Glutamatergic neuron (in vitro differentiated cells): ENCODE data around the gene LDLR. TPM values are rescaled to one million over a fixed set of nuclear protein-coding genes. Genes with fewer than 3 reads are reported as not detected.
"Not testable (repeated sequence)": the region's sequence is repeated elsewhere in the genome, so short reads cannot be mapped to it uniquely, and the experiment has no call there.

Experiments
- DNase-seq: peaks from one replicate; pipeline ENCODE4 v3.0.0; 2022
- H3K27ac Mint-ChIP-seq: one replicate; pipeline ENCODE4 v1.8.0; 2020; ENCODE audit warnings: mild to moderate bottlenecking, mixed read lengths, inconsistent platforms; ENCODE audit not compliant: unreplicated experiment
- H3K27me3 Mint-ChIP-seq: one replicate; pipeline ENCODE4 v1.8.0; 2020; ENCODE audit warnings: mild to moderate bottlenecking, moderate library complexity, mixed read lengths, inconsistent platforms; ENCODE audit not compliant: unreplicated experiment
- H3K36me3 Mint-ChIP-seq: one replicate; pipeline ENCODE4 v1.8.0; 2020; ENCODE audit warnings: mild to moderate bottlenecking, mixed read lengths, inconsistent platforms; ENCODE audit not compliant: unreplicated experiment
- H3K4me1 Mint-ChIP-seq: one replicate; pipeline ENCODE4 v1.8.0; 2020; ENCODE audit warnings: mild to moderate bottlenecking, low read depth, mixed read lengths, inconsistent platforms; ENCODE audit not compliant: unreplicated experiment
- H3K4me3 Mint-ChIP-seq: one replicate; pipeline ENCODE4 v1.8.0; 2020; ENCODE audit warnings: mild to moderate bottlenecking, mixed read lengths, inconsistent platforms; ENCODE audit not compliant: unreplicated experiment
- H3K9me3 Mint-ChIP-seq: one replicate; pipeline ENCODE4 v1.8.0; 2020; ENCODE audit warnings: mild to moderate bottlenecking, moderate library complexity, mixed read lengths, inconsistent platforms; ENCODE audit not compliant: unreplicated experiment
- total RNA-seq: library from RNA; stranded (reverse); fragmentation: NEBNext Ultra II Directional; extraction: Animal tissue kit (Norgen Biotek cat#: 25700); gene quantifications from one replicate; pipeline ENCODE4 v1.2.1, GENCODE V29; 2021; ENCODE audit not compliant: unreplicated experiment
- TF ChIP-seq, protein P1 (sequence below): fragments of 200-600 bp; sonication (generic); IDR thresholded peaks from one replicate; pipeline ENCODE4 v1.5.0; 2021; ENCODE audit not compliant: partially characterized antibody, unreplicated experiment

LDLR gene
- total RNA-seq, 1 donor from 2014 or later = 147 TPM

DNA sequence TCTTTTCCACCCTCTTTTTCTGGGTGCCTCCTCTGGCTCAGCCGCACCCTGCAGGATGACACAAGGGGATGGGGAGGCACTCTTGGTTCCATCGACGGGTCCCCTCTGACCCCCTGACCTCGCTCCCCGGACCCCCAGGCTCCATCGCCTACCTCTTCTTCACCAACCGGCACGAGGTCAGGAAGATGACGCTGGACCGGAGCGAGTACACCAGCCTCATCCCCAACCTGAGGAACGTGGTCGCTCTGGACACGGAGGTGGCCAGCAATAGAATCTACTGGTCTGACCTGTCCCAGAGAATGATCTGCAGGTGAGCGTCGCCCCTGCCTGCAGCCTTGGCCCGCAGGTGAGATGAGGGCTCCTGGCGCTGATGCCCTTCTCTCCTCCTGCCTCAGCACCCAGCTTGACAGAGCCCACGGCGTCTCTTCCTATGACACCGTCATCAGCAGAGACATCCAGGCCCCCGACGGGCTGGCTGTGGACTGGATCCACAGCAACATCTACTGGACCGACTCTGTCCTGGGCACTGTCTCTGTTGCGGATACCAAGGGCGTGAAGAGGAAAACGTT, 24.0 kb downstream of the LDLR start:
- Mint-ChIP-seq H3K4me3 (no peak overlapping the region), H3K9me3 (peaks cover 10% of the 10 kb centered on the region), H3K36me3 (peaks cover 4% of the 10 kb centered on the region), H3K27me3 (peaks cover 11% of the 10 kb centered on the region), H3K4me1 (no peaks in the 10 kb centered on the region), H3K27ac (peak overlapping the region; percentile 43)
- DNase-seq = no peak
- TF ChIP-seq, protein P1, sequence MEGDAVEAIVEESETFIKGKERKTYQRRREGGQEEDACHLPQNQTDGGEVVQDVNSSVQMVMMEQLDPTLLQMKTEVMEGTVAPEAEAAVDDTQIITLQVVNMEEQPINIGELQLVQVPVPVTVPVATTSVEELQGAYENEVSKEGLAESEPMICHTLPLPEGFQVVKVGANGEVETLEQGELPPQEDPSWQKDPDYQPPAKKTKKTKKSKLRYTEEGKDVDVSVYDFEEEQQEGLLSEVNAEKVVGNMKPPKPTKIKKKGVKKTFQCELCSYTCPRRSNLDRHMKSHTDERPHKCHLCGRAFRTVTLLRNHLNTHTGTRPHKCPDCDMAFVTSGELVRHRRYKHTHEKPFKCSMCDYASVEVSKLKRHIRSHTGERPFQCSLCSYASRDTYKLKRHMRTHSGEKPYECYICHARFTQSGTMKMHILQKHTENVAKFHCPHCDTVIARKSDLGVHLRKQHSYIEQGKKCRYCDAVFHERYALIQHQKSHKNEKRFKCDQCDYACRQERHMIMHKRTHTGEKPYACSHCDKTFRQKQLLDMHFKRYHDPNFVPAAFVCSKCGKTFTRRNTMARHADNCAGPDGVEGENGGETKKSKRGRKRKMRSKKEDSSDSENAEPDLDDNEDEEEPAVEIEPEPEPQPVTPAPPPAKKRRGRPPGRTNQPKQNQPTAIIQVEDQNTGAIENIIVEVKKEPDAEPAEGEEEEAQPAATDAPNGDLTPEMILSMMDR = no peak

DNA sequence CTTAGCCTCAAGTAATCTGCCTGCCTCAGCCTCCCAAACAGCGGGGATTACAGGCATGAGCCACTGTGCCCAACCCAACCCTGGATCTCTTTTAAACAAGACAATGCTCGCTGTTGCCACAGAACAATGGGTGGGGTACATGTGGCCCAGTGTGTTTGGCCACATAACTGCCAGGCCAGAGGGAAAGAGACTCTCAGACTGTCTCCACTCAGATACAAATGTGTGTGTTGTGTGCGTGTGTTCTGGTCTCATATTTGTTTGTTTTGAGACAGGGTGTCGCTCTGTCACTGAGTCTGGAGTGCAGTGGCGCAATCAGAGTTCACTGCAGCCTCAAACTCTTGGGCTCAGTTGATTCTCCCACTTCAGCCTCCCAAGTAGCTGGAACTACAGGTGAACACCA, 25.8 kb downstream of the LDLR start:
- Mint-ChIP-seq H3K36me3 (peaks cover 4% of the 10 kb centered on the region), H3K27ac (no peak overlapping the region), H3K4me1 (no peaks in the 10 kb centered on the region)

DNA sequence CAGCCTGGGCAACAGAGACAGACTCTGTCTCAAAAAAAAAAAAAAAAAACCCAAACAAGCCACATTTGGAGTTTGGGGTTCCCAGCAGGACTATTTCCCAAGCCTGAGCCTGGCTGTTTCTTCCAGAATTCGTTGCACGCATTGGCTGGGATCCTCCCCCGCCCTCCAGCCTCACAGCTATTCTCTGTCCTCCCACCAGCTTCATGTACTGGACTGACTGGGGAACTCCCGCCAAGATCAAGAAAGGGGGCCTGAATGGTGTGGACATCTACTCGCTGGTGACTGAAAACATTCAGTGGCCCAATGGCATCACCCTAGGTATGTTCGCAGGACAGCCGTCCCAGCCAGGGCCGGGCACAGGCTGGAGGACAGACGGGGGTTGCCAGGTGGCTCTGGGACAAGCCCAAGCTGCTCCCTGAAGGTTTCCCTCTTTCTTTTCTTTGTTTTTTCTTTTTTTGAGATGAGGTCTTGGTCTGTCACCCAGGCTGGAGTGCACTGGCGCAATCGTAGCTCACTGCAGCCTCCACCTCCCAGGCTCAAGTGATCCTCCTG, 26.7 kb downstream of the LDLR start:
- H3K36me3 Mint-ChIP-seq = peaks cover 4% of the 10 kb centered on the region
- H3K27me3 Mint-ChIP-seq = peaks cover 10% of the 10 kb centered on the region
- no peaks in the 10 kb centered on the region for H3K4me1 Mint-ChIP-seq
- H3K4me3 Mint-ChIP-seq = no peak overlapping the region
- peaks cover 10% of the 10 kb centered on the region for H3K9me3 Mint-ChIP-seq
- DNase-seq = no peak
- TF ChIP-seq, protein P1 = no peak
- no peak overlapping the region for H3K27ac Mint-ChIP-seq

More for the DNA sequence above, 25.8 kb downstream of the LDLR start:
- DNase-seq = no peak
- no peak overlapping the region for H3K4me3 Mint-ChIP-seq
- peaks cover 10% of the 10 kb centered on the region for H3K9me3 Mint-ChIP-seq
- peaks cover 11% of the 10 kb centered on the region for H3K27me3 Mint-ChIP-seq
- TF ChIP-seq, protein P1 = no peak

- no peak for DNase-seq
- Mint-ChIP-seq H3K27ac (peak overlapping the region; percentile 39), H3K9me3 (peaks cover 7% of the 10 kb centered on the region), H3K36me3 (peaks cover 4% of the 10 kb centered on the region), H3K27me3 (peaks cover 12% of the 10 kb centered on the region), H3K4me3 (no peak overlapping the region), H3K4me1 (no peaks in the 10 kb centered on the region)
- TF ChIP-seq, protein P1 = no peak
Observed at GRCh38 chr19:11116507-11116906, 27.2 kb downstream of the LDLR start.

DNA sequence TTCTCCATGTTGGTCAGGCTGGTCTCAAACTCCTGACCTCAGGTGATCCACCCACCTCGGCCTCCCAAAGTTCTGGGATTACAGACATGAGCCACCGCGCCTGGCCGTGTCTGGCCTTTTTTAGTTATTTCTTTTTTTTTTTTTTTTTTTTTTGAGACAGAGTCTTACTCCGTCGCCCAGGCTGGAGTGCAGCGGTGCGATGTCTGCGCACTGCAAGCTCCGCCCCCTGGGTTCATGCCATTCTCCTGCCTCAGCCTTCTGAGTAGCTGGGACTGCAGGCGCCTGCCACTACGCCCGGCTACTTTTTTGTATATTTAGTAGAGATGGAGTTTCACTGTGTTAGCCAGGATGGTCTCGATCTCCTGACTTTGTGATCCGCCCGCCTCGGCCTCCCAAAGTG, 32.7 kb downstream of the LDLR start:
- not testable (repeated sequence) for DNase-seq, H3K4me1 Mint-ChIP-seq, H3K36me3 Mint-ChIP-seq, H3K4me3 Mint-ChIP-seq, H3K27ac Mint-ChIP-seq, H3K9me3 Mint-ChIP-seq, H3K27me3 Mint-ChIP-seq
